Immature natural killer cell (primary cell): ENCODE data around the gene SPTBN2. TPM values are rescaled to one million over a fixed set of nuclear protein-coding genes. Genes with fewer than 3 reads are reported as not detected.
"Not testable (repeated sequence)": the region's sequence is repeated elsewhere in the genome, so short reads cannot be mapped to it uniquely, and the experiment has no call there.

Source experiments
- DNase-seq, 3 donors: peaks; one replicate each; pipeline ENCODE4 v3.0.0; 2022; ENCODE audit warnings: mixed read lengths in 1 of 3
- H3K27ac Mint-ChIP-seq, 6 donors: one replicate each; pipeline ENCODE4 v1.8.0; 2020; ENCODE audit warnings: mixed read lengths in 6 of 6, mild to moderate bottlenecking in 5 of 6, inconsistent platforms in 4 of 6, moderate library complexity in 3 of 6
- H3K27me3 Mint-ChIP-seq, 3 donors: one replicate each; pipeline ENCODE4 v1.8.0; 2020 to 2021; ENCODE audit warnings: low read depth in 3 of 3, mild to moderate bottlenecking in 3 of 3, mixed read lengths in 3 of 3, moderate library complexity in 3 of 3, inconsistent platforms in 1 of 3
- H3K36me3 Mint-ChIP-seq, 3 donors: one replicate each; pipeline ENCODE4 v1.8.0; 2020; ENCODE audit warnings: mixed read lengths in 3 of 3, inconsistent platforms in 2 of 3, mild to moderate bottlenecking in 2 of 3
- H3K4me1 Mint-ChIP-seq, 2 donors: one replicate each; pipeline ENCODE4 v1.8.0; 2020; ENCODE audit warnings: inconsistent platforms in 2 of 2, mild to moderate bottlenecking in 2 of 2, mixed read lengths in 2 of 2, moderate library complexity in 1 of 2
- H3K4me3 Mint-ChIP-seq, 5 donors: one replicate each; pipeline ENCODE4 v1.8.0; 2020; ENCODE audit warnings: mild to moderate bottlenecking in 5 of 5, mixed read lengths in 5 of 5, inconsistent platforms in 3 of 5, moderate library complexity in 3 of 5
- H3K9me3 Mint-ChIP-seq, 6 donors: one replicate each; pipeline ENCODE4 v1.8.0; 2020; ENCODE audit warnings: mild to moderate bottlenecking in 6 of 6, mixed read lengths in 6 of 6, inconsistent platforms in 4 of 6, moderate library complexity in 3 of 6
- polyA plus RNA-seq, 3 donors: library from polyadenylated mRNA; unstranded; fragments of 300-500 nt; fragmentation: Illumina TruSeq; gene quantifications; one replicate each; pipeline ENCODE4 v1.2.3, GENCODE V29; 2021

SPTBN2 gene
- polyA plus RNA-seq, 3 donors from 2014 or later, result not detected

- H3K36me3 Mint-ChIP-seq, result peaks cover 22 to 66% (median 65%) of the 10 kb centered on the region in 3 donors
- peak overlapping the region in 1 of 6 donors; percentile 42 for H3K27ac Mint-ChIP-seq
These were observed 85.1 kb downstream of the SPTBN2 start for GRCh38 chr11:66643745-66644437.

GRCh38 chr11:66641834-66642233 lies 87.2 kb downstream of the SPTBN2 start:
- Mint-ChIP-seq H3K27me3 (peaks cover 15 to 27% (median 21%) of the 10 kb centered on the region in 3 donors), H3K4me1 (peaks cover 89 to 93% of the 10 kb centered on the region in 2 donors), H3K4me3 (peak overlapping the region; percentile 44 to 98 (median 66)), H3K9me3 (no peaks in the 10 kb centered on the region), H3K36me3 (peaks cover 17 to 58% (median 52%) of the 10 kb centered on the region in 3 donors), H3K27ac (peak overlapping the region in 5 of 6 donors; percentile 38 to 83 (median 48))
- no peak for DNase-seq

More at GRCh38 chr11:66643745-66644437, 85.1 kb downstream of the SPTBN2 start:
- Mint-ChIP-seq H3K9me3 (no peaks in the 10 kb centered on the region), H3K4me3 (peak overlapping the region in 3 of 5 donors; percentile 32 to 98 (median 38)), H3K4me1 (peaks cover 85 to 95% of the 10 kb centered on the region in 2 donors), H3K27me3 (peaks cover 7 to 10% (median 8%) of the 10 kb centered on the region in 3 donors)
- DNase-seq, result no peak

- Mint-ChIP-seq H3K27ac (peak overlapping the region; percentile 95 to 98 (median 96)), H3K36me3 (peaks cover 13 to 43% (median 34%) of the 10 kb centered on the region in 3 donors), H3K27me3 (peaks cover 15 to 28% (median 23%) of the 10 kb centered on the region in 3 donors), H3K4me3 (peak overlapping the region; percentile 97 to 99 (median 98)), H3K4me1 (peaks cover 76 to 81% of the 10 kb centered on the region in 2 donors)
- not testable (repeated sequence) for H3K9me3 Mint-ChIP-seq, DNase-seq
These were observed 89.1 kb downstream of the SPTBN2 start for GRCh38 chr11:66639814-66640340.

- Mint-ChIP-seq H3K27me3 (peaks cover 15 to 30% (median 23%) of the 10 kb centered on the region in 3 donors), H3K4me3 (peak overlapping the region; percentile 97 to 99 (median 98)), H3K4me1 (peaks cover 74 to 81% of the 10 kb centered on the region in 2 donors), H3K9me3 (no peaks in the 10 kb centered on the region), H3K27ac (peak overlapping the region; percentile 95 to 98 (median 96)), H3K36me3 (peaks cover 13 to 39% (median 29%) of the 10 kb centered on the region in 3 donors)
- peak; percentile 47 to 51 (median 48) for DNase-seq
These were observed 89.8 kb downstream of the SPTBN2 start for GRCh38 chr11:66639066-66639813.

GRCh38 chr11:66638177-66639065 lies 90.6 kb downstream of the SPTBN2 start, which contains the start of gene RBM4:
Gene RBM4, plus strand, starts transcription at chr11:66638703. Its CDS starts 1,009 bp downstream, at chr11:66639712.
- H3K36me3 Mint-ChIP-seq, result peaks cover 11 to 34% (median 26%) of the 10 kb centered on the region in 3 donors
- peaks cover 66 to 74% of the 10 kb centered on the region in 2 donors for H3K4me1 Mint-ChIP-seq
- peaks cover 15 to 30% (median 23%) of the 10 kb centered on the region in 3 donors for H3K27me3 Mint-ChIP-seq
- H3K27ac Mint-ChIP-seq, result peak within 1 kb of the TSS; percentile 95 to 98 (median 96)
- DNase-seq, result peak; percentile 98
- peak within 1 kb of the TSS; percentile 97 to 99 (median 98) for H3K4me3 Mint-ChIP-seq
- no peaks in the 10 kb centered on the region for H3K9me3 Mint-ChIP-seq

- H3K27me3 Mint-ChIP-seq, result peaks cover 12 to 30% (median 23%) of the 10 kb centered on the region in 3 donors
- H3K9me3 Mint-ChIP-seq, result no peaks in the 10 kb centered on the region
- DNase-seq, result no peak
- H3K4me1 Mint-ChIP-seq, result peaks cover 58 to 66% of the 10 kb centered on the region in 2 donors
- peak overlapping the region; percentile 97 to 99 (median 98) for H3K4me3 Mint-ChIP-seq
- peak overlapping the region; percentile 92 to 98 (median 96) for H3K27ac Mint-ChIP-seq
- H3K36me3 Mint-ChIP-seq, result peaks cover 4 to 27% (median 19%) of the 10 kb centered on the region in 3 donors
These were observed 91.3 kb downstream of the SPTBN2 start for GRCh38 chr11:66637557-66638176.

GRCh38 chr11:66636411-66636810 lies 92.6 kb downstream of the SPTBN2 start:
- H3K27ac Mint-ChIP-seq, result peak overlapping the region; percentile 26 to 73 (median 58)
- peaks cover 14 to 30% (median 25%) of the 10 kb centered on the region in 3 donors for H3K27me3 Mint-ChIP-seq
- peak overlapping the region in 2 of 5 donors; percentile 30 to 63 for H3K4me3 Mint-ChIP-seq
- H3K9me3 Mint-ChIP-seq, result no peaks in the 10 kb centered on the region
- H3K36me3 Mint-ChIP-seq, result peaks cover 4 to 18% (median 16%) of the 10 kb centered on the region in 3 donors
- peaks cover 51 to 63% of the 10 kb centered on the region in 2 donors for H3K4me1 Mint-ChIP-seq
- no peak for DNase-seq

Other genes starting within 250 kb of the SPTBN2 start
- 10 to 100 TPM; 44.5 to 54.2 (median 47.6) TPM for gene DPP3, start 248.8 kb downstream of the SPTBN2 start, polyA plus RNA-seq
- gene BBS1, start 218.6 kb downstream of the SPTBN2 start, polyA plus RNA-seq, result 1 to 10 TPM; 5.3 to 8.3 (median 6.2) TPM
- gene ZDHHC24, start 183.2 kb downstream of the SPTBN2 start, polyA plus RNA-seq, result 10 to 100 TPM; 19.8 to 28.0 (median 24.7) TPM
- gene ACTN3, start 182.3 kb downstream of the SPTBN2 start, polyA plus RNA-seq, result under 1 TPM in 1 of 3 donors, not detected in 2; 0.07 TPM
- 10 to 100 TPM; 24.2 to 56.7 (median 48.8) TPM for gene CTSF, start 160.6 kb downstream of the SPTBN2 start, polyA plus RNA-seq
- not detected for gene CCDC87, start 136.2 kb downstream of the SPTBN2 start, polyA plus RNA-seq
- gene CCS, start 136.0 kb downstream of the SPTBN2 start, polyA plus RNA-seq, result 10 to 100 TPM; 34.3 to 52.8 (median 41.7) TPM
- 10 to 100 TPM; 51.7 to 96.6 (median 73.2) TPM for gene RBM14, start 112.6 kb downstream of the SPTBN2 start, polyA plus RNA-seq
- 100 to 1,000 TPM; 251 to 308 (median 255) TPM for gene RBM4, start 90.5 kb downstream of the SPTBN2 start, polyA plus RNA-seq
- gene RBM4B, start 51.3 kb downstream of the SPTBN2 start, polyA plus RNA-seq, result 10 to 100 TPM in 2 of 3 donors, 1 to 10 TPM in 1; 8.6 to 24.6 (median 16.0) TPM
- gene RCE1, start 114.2 kb upstream of the SPTBN2 start, polyA plus RNA-seq, result 10 to 100 TPM; 19.5 to 29.1 (median 27.5) TPM
- gene LRFN4, start 127.8 kb upstream of the SPTBN2 start, polyA plus RNA-seq, result under 1 TPM in 2 of 3 donors, not detected in 1; 0.12 to 0.16 TPM
- gene PC, start 229.2 kb upstream of the SPTBN2 start, polyA plus RNA-seq, result 1 to 10 TPM in 2 of 3 donors, not detected in 1; 3.7 to 4.2 TPM
- gene C11orf86, start 246.1 kb upstream of the SPTBN2 start, polyA plus RNA-seq, result not detected